Heart left ventricle (tissue), 13 donors: ENCODE data around the gene ACVR1.
"Not testable (repeated sequence)": the region's sequence is repeated elsewhere in the genome, so short reads cannot be mapped to it uniquely, and the experiment has no call there.

Experiments used
- POLR2A ChIP-seq, 2 donors: fragments of 450-650 bp; IDR thresholded peaks; one replicate each; pipeline ENCODE4 v1.6.1; 2017; ENCODE audit warnings: antibody characterized with exemption in 2 of 2, mild to moderate bottlenecking in 2 of 2, moderate library complexity in 2 of 2
- TF ChIP-seq, protein P1 (sequence below), 12 donors: fragments of 200-600 bp; sonication (generic) in 4 of 12; IDR thresholded peaks; one replicate each; pipeline versions ENCODE4 v1.5.0 to v1.8.0; 2018 to 2022; ENCODE audit warnings: antibody characterized with exemption in 12 of 12, mild to moderate bottlenecking in 5 of 12
- donor health status: ischemic (EF 13 %, LVEDD 7.1; RV severe dilation, severe dysfunction).
- donor health status: DM: no; HTN: yes; CAD: no.
- donor health status: DM: no; HTN: no; CAD: no.
- donor health status: ischemic (EF 25% LVEDD 6.9; RV normal size, moderate dysfunction).
- donor health status: ischemic (EF 25% LVEDD 5.7; RV mildly dilated, moderate dysfunction).
- donor health status: ischemic (EF 35%, LVEDD 5.7; RV mildly dilated, moderate dysfunction).
- donor health status: nonischemic (EF 11% LVEDD 7.7; RV severe dilation, severe dysfunction).
- donor health status: DM: yes; HTN: yes; CAD: no.
- donor health status: PGD.
- donor health status: ischemic (EF 29% LVEDD 5.4; RV normal size, mild dysfunction).
- donor health status: nonischemic (EF 23%, LVEDD 6.1; RV moderate dilation, normal function).

DNA sequence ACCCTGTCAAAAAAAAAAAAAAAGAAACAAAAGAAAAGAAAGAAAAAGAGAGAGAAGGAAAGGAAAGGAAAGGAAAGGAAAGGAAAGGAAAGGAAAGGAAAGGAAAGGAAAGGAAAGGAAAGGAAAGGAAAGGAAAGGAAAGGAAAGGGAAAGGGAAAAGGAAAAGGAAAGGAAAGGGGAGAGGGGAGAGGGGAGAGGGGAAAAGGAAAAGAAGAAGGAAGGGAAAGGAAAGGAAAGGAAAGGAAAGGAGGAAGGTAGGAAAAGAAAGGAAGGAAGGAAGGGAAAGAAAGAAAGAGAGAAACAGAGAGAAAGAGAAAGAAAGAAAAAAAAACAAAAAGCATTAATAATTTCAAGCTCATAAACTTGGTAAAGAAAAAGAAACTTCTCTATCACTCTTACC lies 49.5 kb downstream of the ACVR1 start:
- TF ChIP-seq, protein P1, sequence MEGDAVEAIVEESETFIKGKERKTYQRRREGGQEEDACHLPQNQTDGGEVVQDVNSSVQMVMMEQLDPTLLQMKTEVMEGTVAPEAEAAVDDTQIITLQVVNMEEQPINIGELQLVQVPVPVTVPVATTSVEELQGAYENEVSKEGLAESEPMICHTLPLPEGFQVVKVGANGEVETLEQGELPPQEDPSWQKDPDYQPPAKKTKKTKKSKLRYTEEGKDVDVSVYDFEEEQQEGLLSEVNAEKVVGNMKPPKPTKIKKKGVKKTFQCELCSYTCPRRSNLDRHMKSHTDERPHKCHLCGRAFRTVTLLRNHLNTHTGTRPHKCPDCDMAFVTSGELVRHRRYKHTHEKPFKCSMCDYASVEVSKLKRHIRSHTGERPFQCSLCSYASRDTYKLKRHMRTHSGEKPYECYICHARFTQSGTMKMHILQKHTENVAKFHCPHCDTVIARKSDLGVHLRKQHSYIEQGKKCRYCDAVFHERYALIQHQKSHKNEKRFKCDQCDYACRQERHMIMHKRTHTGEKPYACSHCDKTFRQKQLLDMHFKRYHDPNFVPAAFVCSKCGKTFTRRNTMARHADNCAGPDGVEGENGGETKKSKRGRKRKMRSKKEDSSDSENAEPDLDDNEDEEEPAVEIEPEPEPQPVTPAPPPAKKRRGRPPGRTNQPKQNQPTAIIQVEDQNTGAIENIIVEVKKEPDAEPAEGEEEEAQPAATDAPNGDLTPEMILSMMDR (IDR thresholded peaks at IDR 0.05), result not testable (repeated sequence)
- TF ChIP-seq POLR2A (IDR thresholded peaks at IDR 0.05), result not testable (repeated sequence)
